BE2C (cell line): ENCODE results near the gene HCN1.

Source experiments
- DNase-seq: peaks from one replicate; pipeline ENCODE4 v3.0.0-alpha.2; 2020
- H3K27me3 ChIP-seq: fragments of 250-450 bp; sonication (Bioruptor Pico); 2 replicates; pipeline ENCODE4 v1.5.1; 2020; ENCODE audit warnings: mild to moderate bottlenecking
- H3K36me3 ChIP-seq: fragments of 250-450 bp; sonication (Bioruptor Pico); 2 replicates; pipeline ENCODE4 v1.5.1; 2020; ENCODE audit warnings: mild to moderate bottlenecking
- H3K4me1 ChIP-seq: fragments of 250-450 bp; sonication (Bioruptor Pico); 2 replicates; pipeline ENCODE4 v1.5.1; 2020
- H3K4me3 ChIP-seq: 2 replicates; pipeline ENCODE4 v1.5.1; 2011; ENCODE audit warnings: low read depth, low read length
- H3K9me3 ChIP-seq: fragments of 250-450 bp; sonication (Bioruptor Pico); 2 replicates; pipeline ENCODE4 v1.5.1; 2020
- TF ChIP-seq, protein P1 (sequence below): IDR thresholded peaks from 2 replicates; pipeline ENCODE4 v1.5.1; 2012; ENCODE audit warnings: mild to moderate bottlenecking, low read depth, low read length

HCN1 gene

DNA sequence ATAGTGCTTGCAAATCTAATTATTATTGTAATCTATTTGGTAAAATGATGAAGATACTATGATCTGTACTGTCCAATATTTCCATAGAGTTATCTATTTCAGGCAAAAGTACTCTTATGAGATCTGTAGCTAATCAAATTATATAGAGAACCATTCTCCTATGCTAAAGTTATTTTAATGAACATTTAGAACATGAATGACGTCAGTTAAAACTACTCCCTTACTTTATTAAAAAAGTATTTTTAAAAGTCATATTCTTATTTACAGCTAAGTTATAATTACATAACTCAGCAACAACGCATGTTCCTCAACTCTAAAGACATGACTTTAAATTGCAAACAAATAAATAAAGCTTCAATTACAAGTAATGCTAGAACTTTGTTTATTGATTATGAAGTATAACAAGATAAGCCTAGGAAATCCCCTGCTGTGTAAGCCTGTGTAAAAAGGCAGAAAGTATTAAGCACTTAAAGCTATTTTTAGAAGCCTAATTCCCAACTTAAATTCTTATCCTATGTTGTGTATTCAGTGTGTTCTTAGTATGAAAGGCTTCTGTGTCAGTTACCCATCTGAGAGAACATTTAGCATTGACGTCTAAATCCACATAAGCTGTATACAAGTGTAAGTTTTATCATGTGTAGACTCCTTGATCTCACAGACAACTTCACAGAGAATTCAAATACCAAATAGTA is 285.7 kb downstream of the HCN1 start:
- Histone ChIP-seq H3K4me1 (peaks cover 35% of the 10 kb centered on the region), H3K4me3 (no peak overlapping the region), H3K27me3 (no peaks in the 10 kb centered on the region), H3K36me3 (no peaks in the 10 kb centered on the region; the same call in 1 of the 2 replicates), H3K9me3 (no peaks in the 10 kb centered on the region)
- TF ChIP-seq, protein P1, sequence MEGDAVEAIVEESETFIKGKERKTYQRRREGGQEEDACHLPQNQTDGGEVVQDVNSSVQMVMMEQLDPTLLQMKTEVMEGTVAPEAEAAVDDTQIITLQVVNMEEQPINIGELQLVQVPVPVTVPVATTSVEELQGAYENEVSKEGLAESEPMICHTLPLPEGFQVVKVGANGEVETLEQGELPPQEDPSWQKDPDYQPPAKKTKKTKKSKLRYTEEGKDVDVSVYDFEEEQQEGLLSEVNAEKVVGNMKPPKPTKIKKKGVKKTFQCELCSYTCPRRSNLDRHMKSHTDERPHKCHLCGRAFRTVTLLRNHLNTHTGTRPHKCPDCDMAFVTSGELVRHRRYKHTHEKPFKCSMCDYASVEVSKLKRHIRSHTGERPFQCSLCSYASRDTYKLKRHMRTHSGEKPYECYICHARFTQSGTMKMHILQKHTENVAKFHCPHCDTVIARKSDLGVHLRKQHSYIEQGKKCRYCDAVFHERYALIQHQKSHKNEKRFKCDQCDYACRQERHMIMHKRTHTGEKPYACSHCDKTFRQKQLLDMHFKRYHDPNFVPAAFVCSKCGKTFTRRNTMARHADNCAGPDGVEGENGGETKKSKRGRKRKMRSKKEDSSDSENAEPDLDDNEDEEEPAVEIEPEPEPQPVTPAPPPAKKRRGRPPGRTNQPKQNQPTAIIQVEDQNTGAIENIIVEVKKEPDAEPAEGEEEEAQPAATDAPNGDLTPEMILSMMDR = no peak
- no peak for DNase-seq

DNA sequence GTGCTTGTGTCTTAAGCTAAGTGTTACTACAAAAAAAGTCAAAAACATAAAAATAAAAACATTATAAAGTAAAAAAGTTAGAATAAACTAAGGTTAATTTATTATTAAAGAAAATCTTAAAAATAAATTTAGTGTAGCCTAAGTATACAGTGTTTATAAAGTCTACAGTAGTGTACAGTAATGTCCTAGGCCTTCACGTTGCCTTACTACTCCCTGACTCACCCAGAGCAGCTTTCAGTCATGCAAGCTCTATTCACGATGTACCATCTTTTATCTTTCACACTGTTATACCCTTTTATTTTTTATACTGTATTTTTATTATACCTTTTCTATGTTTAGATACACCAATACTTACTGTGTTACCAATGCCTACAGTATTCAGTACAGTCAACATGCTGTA is 288.1 kb downstream of the HCN1 start:
- H3K9me3 ChIP-seq = no peaks in the 10 kb centered on the region

DNA sequence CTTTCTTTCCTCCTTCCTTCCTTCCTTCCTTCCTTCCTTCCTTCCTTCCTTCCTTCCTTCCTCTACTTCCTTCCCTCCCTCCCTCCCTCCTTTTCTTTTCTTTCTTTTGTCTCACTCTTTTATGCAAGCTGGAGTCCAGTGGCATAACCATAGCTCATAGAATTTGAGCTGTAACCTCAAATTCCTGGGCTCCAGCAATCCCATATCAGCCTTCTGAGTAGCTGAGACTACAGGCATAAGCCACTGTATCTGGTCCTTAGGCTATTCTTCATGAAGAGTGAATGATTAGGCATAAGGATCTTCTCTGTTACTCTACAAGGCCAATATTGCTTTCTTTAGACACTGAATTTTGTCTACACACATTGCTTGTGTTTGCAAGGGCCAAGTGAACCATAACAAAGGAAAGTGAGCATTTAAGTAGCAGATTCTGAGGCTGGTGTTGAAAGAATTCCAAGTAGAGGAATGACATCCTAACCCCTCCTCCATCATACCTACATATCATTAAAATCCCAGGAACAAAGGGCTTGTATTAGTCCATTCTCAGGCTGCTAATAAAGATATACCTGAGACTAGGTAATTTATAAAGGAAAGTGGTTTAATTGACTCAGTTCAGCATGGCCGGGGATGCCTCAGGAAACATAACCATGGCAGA is 293.2 kb downstream of the HCN1 start:
- Histone ChIP-seq H3K9me3 (no peaks in the 10 kb centered on the region), H3K4me1 (peaks cover 7% of the 10 kb centered on the region; the same call in 1 of the 2 replicates), H3K4me3 (no peak overlapping the region), H3K27me3 (no peaks in the 10 kb centered on the region), H3K36me3 (no peaks in the 10 kb centered on the region)
- TF ChIP-seq, protein P1 = no peak
- DNase-seq = no peak

More for the DNA sequence above, 288.1 kb downstream of the HCN1 start:
- TF ChIP-seq, protein P1 = no peak
- peaks cover 23% of the 10 kb centered on the region for H3K4me1 ChIP-seq
- no peak for DNase-seq
- H3K27me3 ChIP-seq = no peaks in the 10 kb centered on the region
- no peaks in the 10 kb centered on the region; the same call in 1 of the 2 replicates for H3K36me3 ChIP-seq
- no peak overlapping the region for H3K4me3 ChIP-seq

DNA sequence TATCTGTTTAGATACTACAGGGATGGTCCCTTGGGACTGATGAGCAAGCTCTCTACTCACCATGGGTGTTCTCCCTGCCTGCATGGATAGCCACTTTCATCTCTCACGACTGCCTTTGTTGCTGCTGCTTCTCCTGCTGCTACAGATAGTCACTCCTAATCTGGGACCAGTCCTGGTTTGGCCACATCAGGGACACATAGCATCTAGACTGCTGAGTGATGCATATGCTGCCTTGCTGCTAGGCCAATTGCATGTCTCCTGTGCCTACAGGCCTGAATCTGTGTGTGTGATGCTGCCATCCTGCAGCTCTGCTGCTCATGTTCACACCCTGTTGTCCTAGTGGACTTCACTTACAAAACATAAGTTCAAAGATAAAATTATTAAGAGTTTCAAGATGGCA is 297.1 kb downstream of the HCN1 start:
- H3K4me1 ChIP-seq = peaks cover 7% of the 10 kb centered on the region; the same call in 1 of the 2 replicates
- no peaks in the 10 kb centered on the region for H3K9me3 ChIP-seq
- H3K4me3 ChIP-seq = no peak overlapping the region
- DNase-seq = peak; percentile 60
- TF ChIP-seq, protein P1 = no peak
- no peaks in the 10 kb centered on the region for H3K27me3 ChIP-seq
- H3K36me3 ChIP-seq = no peaks in the 10 kb centered on the region; the same call in 1 of the 2 replicates

DNA sequence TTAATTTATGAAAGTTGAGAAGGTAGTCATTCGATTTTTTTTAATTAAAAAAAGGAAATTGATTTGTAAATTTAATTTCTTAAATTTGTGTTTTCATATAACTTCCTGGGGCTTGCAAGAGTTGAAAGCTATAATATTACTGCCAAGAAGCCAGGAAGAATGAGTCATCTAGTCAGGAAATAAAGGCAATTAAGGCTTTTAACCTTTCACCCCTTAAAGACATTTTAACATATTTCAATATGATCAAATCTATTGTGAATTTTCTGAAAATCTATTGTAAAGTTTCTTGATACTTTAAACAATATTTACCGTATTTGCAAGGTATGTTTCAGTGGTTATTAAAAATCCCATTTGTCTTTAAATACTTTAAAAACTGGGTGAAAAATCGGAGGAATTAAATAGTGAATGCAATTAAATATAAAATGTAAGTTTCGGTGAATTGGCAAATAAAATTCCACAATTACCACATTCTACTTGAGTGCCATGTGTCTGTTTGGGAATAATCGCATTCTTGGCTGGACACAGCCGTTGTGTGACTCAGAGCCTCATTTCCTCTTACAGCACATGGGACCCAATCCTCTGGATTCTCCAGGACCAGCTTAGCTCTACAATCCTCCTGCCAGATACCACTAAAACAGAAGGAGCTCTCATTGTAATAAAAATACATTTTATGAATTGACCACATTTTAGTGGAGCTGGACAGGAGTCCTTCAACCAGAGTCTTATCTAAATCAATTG is 310.7 kb downstream of the HCN1 start:
- Histone ChIP-seq H3K4me3 (peak overlapping the region; percentile 15), H3K4me1 (peaks cover 7% of the 10 kb centered on the region), H3K9me3 (no peaks in the 10 kb centered on the region), H3K36me3 (no peaks in the 10 kb centered on the region), H3K27me3 (no peaks in the 10 kb centered on the region)
- TF ChIP-seq, protein P1 = no peak
- peak; percentile 74 for DNase-seq
